Measurements from ENCODE around the gene RGMB.
A peak's percentile ranks its signal among the peaks of the same experiment; 100 is the strongest.

RGMB gene

DNA sequence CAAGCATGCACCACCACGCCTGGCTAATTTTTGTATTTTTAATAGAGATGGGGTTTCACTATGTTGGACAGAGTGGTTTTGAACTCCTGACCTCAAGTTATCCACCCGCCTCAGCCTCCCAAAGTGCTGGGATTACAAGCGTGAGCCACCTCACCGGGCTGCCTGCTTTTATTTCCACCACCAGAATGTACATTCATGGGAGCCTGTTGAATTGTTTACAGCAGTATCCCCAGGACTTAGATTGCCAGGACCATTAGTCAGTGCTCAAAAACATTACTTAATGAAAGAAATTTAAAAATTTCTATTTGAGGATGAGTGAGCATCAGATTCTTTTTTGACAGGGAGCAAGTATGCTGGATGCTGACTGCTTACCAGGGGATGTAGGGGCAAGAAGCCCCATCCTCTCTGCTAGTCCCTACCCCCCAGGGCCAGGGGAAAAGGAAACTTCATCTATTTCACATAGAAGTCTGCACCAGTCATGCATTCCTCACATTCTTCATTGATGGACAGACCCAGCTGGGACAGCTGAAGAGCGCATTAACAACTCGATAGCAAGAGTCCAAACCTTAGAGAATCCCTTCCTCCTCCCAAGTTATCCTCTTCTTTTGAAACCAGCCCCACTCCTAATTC, 10.3 kb upstream of the RGMB start:
- no peak for TF ChIP-seq ZFX (IDR thresholded peaks at IDR 0.05; ENCODE audit: borderline replicate concordance)
- TF ChIP-seq, protein P1, sequence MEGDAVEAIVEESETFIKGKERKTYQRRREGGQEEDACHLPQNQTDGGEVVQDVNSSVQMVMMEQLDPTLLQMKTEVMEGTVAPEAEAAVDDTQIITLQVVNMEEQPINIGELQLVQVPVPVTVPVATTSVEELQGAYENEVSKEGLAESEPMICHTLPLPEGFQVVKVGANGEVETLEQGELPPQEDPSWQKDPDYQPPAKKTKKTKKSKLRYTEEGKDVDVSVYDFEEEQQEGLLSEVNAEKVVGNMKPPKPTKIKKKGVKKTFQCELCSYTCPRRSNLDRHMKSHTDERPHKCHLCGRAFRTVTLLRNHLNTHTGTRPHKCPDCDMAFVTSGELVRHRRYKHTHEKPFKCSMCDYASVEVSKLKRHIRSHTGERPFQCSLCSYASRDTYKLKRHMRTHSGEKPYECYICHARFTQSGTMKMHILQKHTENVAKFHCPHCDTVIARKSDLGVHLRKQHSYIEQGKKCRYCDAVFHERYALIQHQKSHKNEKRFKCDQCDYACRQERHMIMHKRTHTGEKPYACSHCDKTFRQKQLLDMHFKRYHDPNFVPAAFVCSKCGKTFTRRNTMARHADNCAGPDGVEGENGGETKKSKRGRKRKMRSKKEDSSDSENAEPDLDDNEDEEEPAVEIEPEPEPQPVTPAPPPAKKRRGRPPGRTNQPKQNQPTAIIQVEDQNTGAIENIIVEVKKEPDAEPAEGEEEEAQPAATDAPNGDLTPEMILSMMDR (IDR thresholded peaks at IDR 0.05), result no peak

DNA sequence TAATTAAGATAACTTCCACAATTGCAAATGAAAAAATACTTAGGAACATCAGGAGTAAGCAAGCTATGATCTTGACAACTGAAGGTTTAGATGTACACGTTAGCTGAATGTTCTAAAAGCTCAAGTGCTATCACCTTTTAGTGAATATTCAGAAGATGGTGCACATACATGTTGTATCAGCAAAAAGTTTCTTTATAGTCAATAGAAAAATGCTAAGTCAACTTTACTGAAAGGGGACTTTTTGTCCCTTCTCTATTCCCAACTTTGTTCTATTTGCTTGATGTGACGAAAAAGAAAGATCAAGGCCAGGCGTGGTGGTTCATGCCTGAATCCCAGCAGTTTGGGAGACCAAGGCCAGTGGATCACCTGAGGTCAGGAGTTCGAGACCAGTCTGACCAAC, 7.6 kb upstream of the RGMB start:
- H3K27ac ChIP-seq, result no peak overlapping the region

More for the DNA sequence above, 10.3 kb upstream of the RGMB start:
- no peak overlapping the region for H3K27ac ChIP-seq

DNA sequence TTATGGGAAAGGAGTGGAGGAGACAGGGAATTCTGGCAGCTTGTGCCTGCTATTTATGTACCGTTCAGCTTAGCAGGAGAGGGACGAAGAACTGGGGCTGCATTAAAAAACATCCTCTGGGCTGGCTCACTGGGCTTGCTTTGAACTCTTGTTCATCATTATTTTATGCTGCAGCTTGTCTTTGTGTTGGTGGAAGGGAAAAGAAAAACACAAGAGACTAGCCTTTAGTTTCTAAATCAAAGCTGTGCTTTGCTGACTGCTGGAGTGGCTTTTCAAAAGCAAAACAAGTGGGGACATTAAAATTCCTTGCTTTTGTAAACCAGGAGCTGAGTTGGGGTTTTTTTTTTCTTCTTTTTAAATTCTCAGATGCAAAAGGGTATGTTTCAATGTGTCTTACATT, 5.9 kb upstream of the RGMB start:
- no peak for TF ChIP-seq ZFX (IDR thresholded peaks at IDR 0.05; ENCODE audit: borderline replicate concordance)
- TF ChIP-seq, protein P1 (IDR thresholded peaks at IDR 0.05), result no peak
- H3K27ac ChIP-seq, result no peak overlapping the region; the same call in 1 of the 2 replicates

More for the DNA sequence above, 7.6 kb upstream of the RGMB start:
- TF ChIP-seq, protein P1 (IDR thresholded peaks at IDR 0.05), result no peak
- no peak for TF ChIP-seq ZFX (IDR thresholded peaks at IDR 0.05; ENCODE audit: borderline replicate concordance)

DNA sequence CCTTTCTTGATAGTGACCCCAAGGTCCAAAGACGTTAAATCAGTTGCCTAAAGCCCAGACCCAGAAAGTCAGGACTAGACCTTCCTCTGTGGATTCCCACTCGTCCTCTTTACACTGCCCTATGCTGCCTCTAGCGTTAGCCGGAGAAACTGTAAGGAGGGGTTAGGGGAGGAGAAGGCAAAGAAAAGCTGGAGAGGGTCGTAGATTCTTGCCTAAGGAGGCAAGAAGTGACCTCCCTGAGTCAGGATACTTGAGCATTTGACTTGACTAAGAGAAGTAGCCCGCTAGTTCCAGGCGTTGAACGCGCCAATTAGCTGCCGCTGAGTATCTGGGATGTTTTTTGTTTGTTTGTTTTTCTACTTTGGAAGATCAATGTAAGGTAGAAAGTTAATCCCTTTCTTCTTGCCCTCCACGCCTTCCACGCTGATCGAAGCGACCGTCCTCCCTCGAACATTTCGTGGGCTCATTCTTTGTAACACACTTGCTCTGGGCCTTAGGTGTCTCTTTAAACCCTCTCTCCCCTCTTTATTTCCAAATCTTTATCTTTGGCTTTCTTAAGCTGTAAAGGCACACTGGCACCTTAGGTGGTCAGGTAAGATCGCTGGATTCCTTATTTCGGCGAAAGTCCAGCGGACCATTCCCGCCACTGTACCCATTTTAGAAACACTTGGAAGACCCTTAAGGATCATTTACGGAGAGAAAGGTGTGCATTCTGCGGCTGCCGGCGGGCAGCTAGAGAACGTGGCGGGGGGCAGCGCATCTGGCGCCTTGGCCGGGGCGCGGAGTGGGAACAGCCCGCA, 5.1 kb upstream of the RGMB start:
- no peak for TF ChIP-seq ZFX (IDR thresholded peaks at IDR 0.05; ENCODE audit: borderline replicate concordance)
- TF ChIP-seq, protein P1 (IDR thresholded peaks at IDR 0.05), result peak; percentile 88
- H3K27ac ChIP-seq, result peak overlapping the region; percentile 92

DNA sequence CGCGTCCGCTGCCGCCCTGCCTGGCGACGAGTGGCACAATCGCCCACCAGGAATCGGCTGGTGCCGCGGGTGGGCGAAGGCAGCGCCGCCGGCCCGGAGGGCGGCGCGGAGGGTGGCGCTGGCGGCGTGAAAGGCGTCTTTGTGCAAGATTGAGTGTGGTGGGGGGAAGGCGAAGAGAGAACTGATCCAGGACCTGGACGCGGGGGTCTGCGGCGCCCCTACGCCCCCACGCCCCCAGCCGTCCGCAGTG, 4.6 kb upstream of the RGMB start:
- no peak for TF ChIP-seq ZFX (IDR thresholded peaks at IDR 0.05; ENCODE audit: borderline replicate concordance)
- TF ChIP-seq, protein P1 (IDR thresholded peaks at IDR 0.05), result no peak
- peak overlapping the region; percentile 92 for H3K27ac ChIP-seq

DNA sequence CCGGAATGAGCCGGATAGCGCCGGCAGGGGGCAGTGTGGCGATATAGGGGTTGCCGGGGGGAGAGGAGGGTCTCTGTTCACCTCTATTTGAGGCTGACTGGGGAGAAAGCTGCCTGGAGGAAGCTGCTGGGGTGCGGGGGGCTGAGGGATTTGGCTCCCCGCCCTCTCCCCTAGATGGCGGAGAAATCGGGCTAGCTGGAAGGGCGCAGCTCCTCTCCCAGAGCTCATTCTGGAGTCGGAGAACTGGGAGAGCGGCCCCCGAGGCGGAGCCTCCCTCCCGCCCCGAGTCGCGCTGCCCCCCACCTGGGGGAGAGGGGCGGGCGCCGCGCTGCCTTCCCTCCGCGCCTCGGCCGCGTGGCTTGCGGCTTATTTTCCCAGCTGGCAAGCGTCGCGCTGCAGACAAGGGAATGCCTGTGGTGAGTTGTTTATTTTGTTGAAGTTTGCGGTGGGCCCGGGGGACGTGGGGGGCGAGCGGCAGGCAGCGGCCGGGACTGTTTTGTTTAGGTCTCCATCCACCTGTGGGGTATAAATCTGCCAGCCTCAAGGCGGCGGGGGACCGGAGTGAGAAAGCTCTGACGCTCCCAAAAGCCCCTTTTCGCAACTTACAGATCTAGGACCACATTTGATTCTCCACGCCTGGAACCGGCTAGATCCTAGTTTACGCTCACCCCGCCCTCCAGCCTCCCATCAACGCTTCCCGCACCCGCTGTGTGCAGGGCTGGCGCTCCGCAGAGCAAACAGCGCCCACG, 4.1 kb upstream of the RGMB start:
- H3K27ac ChIP-seq, result peak overlapping the region; percentile 92
- TF ChIP-seq, protein P1 (IDR thresholded peaks at IDR 0.05), result peak; percentile 77
- no peak for TF ChIP-seq ZFX (IDR thresholded peaks at IDR 0.05; ENCODE audit: borderline replicate concordance)

DNA sequence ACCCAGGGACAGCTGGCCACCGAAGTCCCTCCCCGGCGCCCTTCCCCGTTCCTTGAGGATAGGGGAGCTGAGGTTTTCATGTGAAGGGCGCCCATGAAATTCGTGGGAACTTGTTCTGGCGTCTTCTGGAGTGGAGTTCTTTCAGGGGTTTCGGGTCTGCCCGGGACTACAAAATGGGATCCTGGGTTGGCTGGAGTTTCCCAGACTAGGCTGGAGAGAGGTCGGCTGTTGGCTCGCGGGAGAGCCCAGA, 3.6 kb upstream of the RGMB start:
- no peak for TF ChIP-seq ZFX (IDR thresholded peaks at IDR 0.05; ENCODE audit: borderline replicate concordance)
- TF ChIP-seq, protein P1 (IDR thresholded peaks at IDR 0.05), result no peak
- peak overlapping the region; percentile 92 for H3K27ac ChIP-seq
